K562 (cell line): ENCODE results near the gene AURKB. TPM values are rescaled to one million over a fixed set of nuclear protein-coding genes. Genes with fewer than 3 reads are reported as not detected.
A peak's percentile ranks its signal among the peaks of the same experiment; 100 is the strongest.

ENCODE experiments used
- CBFB ChIP-seq: sonication (generic); formaldehyde crosslinking; IDR thresholded peaks from 2 replicates; pipeline ENCODE4 v1.4.0; 2020; ENCODE audit warnings: mild to moderate bottlenecking, missing genetic modification reagents
- CHD1 ChIP-seq: fragments of 200-600 bp; sonication (generic); IDR thresholded peaks from one replicate; pipeline ENCODE4 v1.6.1; 2012; ENCODE audit warnings: mild to moderate bottlenecking, moderate library complexity, low read length, inconsistent platforms
- DDX20 ChIP-seq: fragments of 450-650 bp; IDR thresholded peaks from 2 replicates; pipeline ENCODE4 v1.6.1; 2016; ENCODE audit warnings: missing genetic modification characterization, low read depth, mild to moderate bottlenecking, missing compliant biosample characterization, moderate library complexity
- ETS1 ChIP-seq: conservative IDR thresholded peaks from 2 replicates; pipeline ENCODE4 v1.6.1; 2011; ENCODE audit warnings: low read depth, mild to moderate bottlenecking, low read length; ENCODE audit not compliant: control insufficient read depth
- FOXA3 ChIP-seq, 2 experiments: fragments of 450-650 bp in 1 of 2; sonication (generic) in 1 of 2; formaldehyde crosslinking; IDR thresholded peaks in 1 of 2; conservative IDR thresholded peaks in 1 of 2; 2 replicates each; pipeline versions ENCODE4 v1.4.0 to v1.8.0; 2020 to 2022; ENCODE audit warnings: mild to moderate bottlenecking in 2 of 2, missing genetic modification reagents in 1 of 2
- FOXK2 ChIP-seq, 2 experiments: fragments of 450-650 bp; IDR thresholded peaks in 1 of 2; conservative IDR thresholded peaks in 1 of 2; 2 replicates each; pipeline ENCODE4 v1.6.1; 2016; ENCODE audit warnings: low read depth in 2 of 2, mild to moderate bottlenecking in 1 of 2
- GATAD2A ChIP-seq: fragments of 450-650 bp; IDR thresholded peaks from 2 replicates; pipeline ENCODE4 v1.6.1; 2017
- MCM7 ChIP-seq, 2 experiments: fragments of 450-650 bp; IDR thresholded peaks; 2 replicates each; pipeline ENCODE4 v1.6.1; 2016 to 2018
- POLR2AphosphoS2 ChIP-seq: IDR thresholded peaks from 2 replicates; pipeline ENCODE4 v1.6.1; 2012; ENCODE audit warnings: low read length, improper control_type of control experiment
- PRDM10 ChIP-seq: fragments of 450-650 bp; IDR thresholded peaks from 2 replicates; pipeline ENCODE4 v1.6.1; 2018; ENCODE audit not compliant: partially characterized antibody
- RNF219 ChIP-seq: fragments of 250-450 bp; sonication (Bioruptor Pico); IDR thresholded peaks from 2 replicates; pipeline ENCODE4 v1.5.0; 2022; ENCODE audit warnings: mild to moderate bottlenecking
- SOX6 ChIP-seq: fragments of 450-650 bp; IDR thresholded peaks from 2 replicates; pipeline ENCODE4 v1.6.1; 2014; ENCODE audit warnings: mild to moderate bottlenecking
- ZBED1 ChIP-seq: IDR thresholded peaks from 2 replicates; pipeline ENCODE4 v1.6.1; 2014
- ZNF586 ChIP-seq: fragments of 450-650 bp; formaldehyde crosslinking; conservative IDR thresholded peaks from 2 replicates; pipeline ENCODE4 v1.4.0; 2020; ENCODE audit warnings: mild to moderate bottlenecking, moderate library complexity
- ZNF707 ChIP-seq: fragments of 250-450 bp; sonication (Bioruptor Pico); conservative IDR thresholded peaks from 2 replicates; pipeline ENCODE4 v1.8.0; 2022; ENCODE audit warnings: inconsistent platforms, mild to moderate bottlenecking, moderate library complexity
- polyA plus RNA-seq, 8 experiments: library from polyadenylated mRNA; depleted of rRNA in 4 of 8; stranded (reverse) in 5 of 8; unstranded in 3 of 8; fragments of >200 nt; fragmentation: Nextera tagmentation in 2 of 8; fragmentation: Illumina TruSeq in 1 of 8; extraction: Ambion mirVana in 2 of 8; extraction: Trizol in 1 of 8; gene quantifications; 2 replicates each; pipeline versions ENCODE4 v1.2.1 to v1.2.3, GENCODE V29; 2011 to 2014; ENCODE audit warnings: inconsistent platforms in 1 of 8, missing spikeins in 1 of 8
- total RNA-seq, 7 experiments: library from RNA; depleted of rRNA in 6 of 7; stranded (reverse); fragments of >200 nt in 6 of 7; fragmentation: Illumina TruSeq in 2 of 7; extraction: Trizol in 2 of 7; gene quantifications; 2 replicates each; pipeline versions ENCODE4 v1.2.1 to v1.2.3, GENCODE V29; 2011 to 2021; ENCODE audit warnings: low replicate concordance in 1 of 7
- TF ChIP-seq, protein P1 (sequence below): fragments of 450-650 bp; formaldehyde crosslinking; IDR thresholded peaks from 2 replicates; pipeline ENCODE4 v1.4.0; 2020; ENCODE audit warnings: mild to moderate bottlenecking, mixed read lengths
- TF ChIP-seq, protein P2 (sequence below): fragments of 450-650 bp; IDR thresholded peaks from 2 replicates; pipeline ENCODE4 v1.6.1; 2016; ENCODE audit warnings: low read depth, mild to moderate bottlenecking, moderate library complexity
- TF ChIP-seq, protein P3 (sequence below): fragments of 250-450 bp; sonication (Bioruptor Pico); IDR thresholded peaks from 2 replicates; pipeline ENCODE4 v1.8.0; 2021; ENCODE audit warnings: moderate library complexity, mild to moderate bottlenecking, inconsistent platforms

The AURKB gene
- total and polyA plus RNA-seq, 9 of the 15 experiments (the other 6 are each of a cell fraction or from before 2014, with no cell fraction given), result 27.2 to 114 (median 74.8) TPM

GRCh38 chr17:8156246-8156992 lies 54.0 kb downstream of the AURKB start (continued):
- TF ChIP-seq RNF219 (CRISPR knock-in tag) (no peak), DDX20 (tag) (no peak), SOX6 (0 out of 2 replicates have a peak, but pooled peaks have one; percentile 20), ETS1 (peak; percentile 41; the same call in 1 of the 2 replicates), MCM7 (IDR thresholded peaks at IDR 0.05) (no peak), ZNF586 (CRISPR knock-in tag) (no peak; the same call in 1 of the 2 replicates), ZBED1 (no peak), ZNF707 (CRISPR knock-in tag) (no peak), FOXK2 (conservative IDR thresholded peaks at IDR 0.05 in 1 of 2, IDR thresholded peaks at IDR 0.05 in 1 of 2; ENCODE audit: low read depth in 2 of 2) (peak; percentile 98), FOXA3 (CRISPR knock-in tag; conservative IDR thresholded peaks at IDR 0.05 in 1 of 2, IDR thresholded peaks at IDR 0.05 in 1 of 2) (peak; percentile 82 to 98), PRDM10 (peak; percentile 77), CBFB (CRISPR knock-in tag) (no peak), CHD1 (no peak), POLR2AphosphoS2 (no peak), GATAD2A (no peak)
- TF ChIP-seq, protein P1, sequence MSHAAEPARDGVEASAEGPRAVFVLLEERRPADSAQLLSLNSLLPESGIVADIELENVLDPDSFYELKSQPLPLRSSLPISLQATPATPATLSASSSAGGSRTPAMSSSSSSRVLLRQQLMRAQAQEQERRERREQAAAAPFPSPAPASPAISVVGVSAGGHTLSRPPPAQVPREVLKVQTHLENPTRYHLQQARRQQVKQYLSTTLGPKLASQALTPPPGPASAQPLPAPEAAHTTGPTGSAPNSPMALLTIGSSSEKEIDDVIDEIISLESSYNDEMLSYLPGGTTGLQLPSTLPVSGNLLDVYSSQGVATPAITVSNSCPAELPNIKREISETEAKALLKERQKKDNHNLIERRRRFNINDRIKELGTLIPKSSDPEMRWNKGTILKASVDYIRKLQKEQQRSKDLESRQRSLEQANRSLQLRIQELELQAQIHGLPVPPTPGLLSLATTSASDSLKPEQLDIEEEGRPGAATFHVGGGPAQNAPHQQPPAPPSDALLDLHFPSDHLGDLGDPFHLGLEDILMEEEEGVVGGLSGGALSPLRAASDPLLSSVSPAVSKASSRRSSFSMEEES (CRISPR knock-in tag), result no peak
- TF ChIP-seq, protein P2, sequence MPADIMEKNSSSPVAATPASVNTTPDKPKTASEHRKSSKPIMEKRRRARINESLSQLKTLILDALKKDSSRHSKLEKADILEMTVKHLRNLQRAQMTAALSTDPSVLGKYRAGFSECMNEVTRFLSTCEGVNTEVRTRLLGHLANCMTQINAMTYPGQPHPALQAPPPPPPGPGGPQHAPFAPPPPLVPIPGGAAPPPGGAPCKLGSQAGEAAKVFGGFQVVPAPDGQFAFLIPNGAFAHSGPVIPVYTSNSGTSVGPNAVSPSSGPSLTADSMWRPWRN, result peak; percentile 96
- TF ChIP-seq, protein P3, sequence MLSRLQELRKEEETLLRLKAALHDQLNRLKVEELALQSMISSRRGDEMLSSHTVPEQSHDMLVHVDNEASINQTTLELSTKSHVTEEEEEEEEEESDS (CRISPR knock-in tag), result no peak
